Glutamatergic neuron (in vitro differentiated cells): ENCODE measurements around the gene ACOXL. TPM values are rescaled to one million over a fixed set of nuclear protein-coding genes. Genes with fewer than 3 reads are reported as not detected.

Experiments used
- DNase-seq: peaks from one replicate; pipeline ENCODE4 v3.0.0; 2022
- H3K27ac Mint-ChIP-seq: one replicate; pipeline ENCODE4 v1.8.0; 2020; ENCODE audit warnings: mild to moderate bottlenecking, mixed read lengths, inconsistent platforms; ENCODE audit not compliant: unreplicated experiment
- H3K27me3 Mint-ChIP-seq: one replicate; pipeline ENCODE4 v1.8.0; 2020; ENCODE audit warnings: mild to moderate bottlenecking, moderate library complexity, mixed read lengths, inconsistent platforms; ENCODE audit not compliant: unreplicated experiment
- H3K36me3 Mint-ChIP-seq: one replicate; pipeline ENCODE4 v1.8.0; 2020; ENCODE audit warnings: mild to moderate bottlenecking, mixed read lengths, inconsistent platforms; ENCODE audit not compliant: unreplicated experiment
- H3K4me1 Mint-ChIP-seq: one replicate; pipeline ENCODE4 v1.8.0; 2020; ENCODE audit warnings: mild to moderate bottlenecking, low read depth, mixed read lengths, inconsistent platforms; ENCODE audit not compliant: unreplicated experiment
- H3K4me3 Mint-ChIP-seq: one replicate; pipeline ENCODE4 v1.8.0; 2020; ENCODE audit warnings: mild to moderate bottlenecking, mixed read lengths, inconsistent platforms; ENCODE audit not compliant: unreplicated experiment
- H3K9me3 Mint-ChIP-seq: one replicate; pipeline ENCODE4 v1.8.0; 2020; ENCODE audit warnings: mild to moderate bottlenecking, moderate library complexity, mixed read lengths, inconsistent platforms; ENCODE audit not compliant: unreplicated experiment
- CTCF ChIP-seq: fragments of 200-600 bp; sonication (generic); IDR thresholded peaks from one replicate; pipeline ENCODE4 v1.5.0; 2021; ENCODE audit not compliant: partially characterized antibody, unreplicated experiment
- total RNA-seq: library from RNA; stranded (reverse); fragmentation: NEBNext Ultra II Directional; extraction: Animal tissue kit (Norgen Biotek cat#: 25700); gene quantifications from one replicate; pipeline ENCODE4 v1.2.1, GENCODE V29; 2021; ENCODE audit not compliant: unreplicated experiment

ACOXL gene
- total RNA-seq, 1 donor from 2014 or later, result 1.4 TPM

- Mint-ChIP-seq H3K4me1 (peaks cover 6% of the 10 kb centered on the region), H3K4me3 (no peak overlapping the region), H3K27me3 (no peaks in the 10 kb centered on the region), H3K9me3 (peaks cover 5% of the 10 kb centered on the region), H3K36me3 (no peaks in the 10 kb centered on the region), H3K27ac (no peak overlapping the region)
- TF ChIP-seq CTCF, result no peak
- no peak for DNase-seq
These were observed 80.6 kb downstream of the ACOXL start for GRCh38 chr2:110812726-110813645.

- Mint-ChIP-seq H3K36me3 (no peaks in the 10 kb centered on the region), H3K9me3 (peaks cover 3% of the 10 kb centered on the region), H3K27ac (no peak overlapping the region), H3K27me3 (no peaks in the 10 kb centered on the region), H3K4me1 (peaks cover 6% of the 10 kb centered on the region), H3K4me3 (no peak overlapping the region)
- DNase-seq, result no peak
- TF ChIP-seq CTCF, result no peak
These were observed 81.5 kb downstream of the ACOXL start for GRCh38 chr2:110813896-110814295.

DNA sequence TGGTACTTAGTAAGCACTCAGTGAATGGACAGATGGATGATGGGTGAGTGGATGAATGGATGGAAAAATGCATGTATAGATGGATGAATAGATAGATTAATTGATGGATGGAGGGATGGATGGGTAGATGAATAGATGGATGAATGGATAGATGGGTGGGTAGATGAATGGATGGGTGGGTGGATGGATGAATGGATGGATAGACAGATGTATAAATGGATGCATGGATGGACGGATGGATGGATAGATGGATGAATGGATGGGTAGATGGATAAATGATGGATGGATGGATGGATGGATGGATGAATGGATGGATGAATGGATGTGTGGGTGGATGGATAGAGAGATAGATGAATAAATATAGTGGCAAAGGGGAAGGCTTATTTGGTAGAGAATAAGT is 83.6 kb downstream of the ACOXL start:
- H3K27ac Mint-ChIP-seq, result no peak overlapping the region
- TF ChIP-seq CTCF, result no peak
- DNase-seq, result no peak
- H3K4me1 Mint-ChIP-seq, result peaks cover 6% of the 10 kb centered on the region
- peaks cover 2% of the 10 kb centered on the region for H3K9me3 Mint-ChIP-seq
- no peaks in the 10 kb centered on the region for H3K36me3 Mint-ChIP-seq
- no peak overlapping the region for H3K4me3 Mint-ChIP-seq
- H3K27me3 Mint-ChIP-seq, result peaks cover 2% of the 10 kb centered on the region

GRCh38 chr2:110816404-110817365 is 84.3 kb downstream of the ACOXL start:
- Mint-ChIP-seq H3K9me3 (peaks cover 2% of the 10 kb centered on the region), H3K4me3 (no peak overlapping the region), H3K27me3 (peaks cover 2% of the 10 kb centered on the region), H3K36me3 (no peaks in the 10 kb centered on the region), H3K4me1 (peaks cover under 1% of the 10 kb centered on the region), H3K27ac (no peak overlapping the region)
- DNase-seq, result no peak
- no peak for TF ChIP-seq CTCF
